A673 (cell line): Measurements from ENCODE around the gene CATSPERE. TPM values are rescaled to one million over a fixed set of nuclear protein-coding genes. Genes with fewer than 3 reads are reported as not detected.

ENCODE experiments used
- BruUV-seq: library from RNA; stranded (reverse); fragments of 400-500 nt; replicated peaks from 2 replicates; lab custom pipeline; 2021; lab: Mats Ljungman, UMichigan
- CTCF ChIA-PET: fragments of 300-600 bp; sonication (Branson Sonifier 250); formaldehyde crosslinking; loops from one replicate; lab custom pipeline; 2022; ENCODE audit warnings: antibody characterized with exemption; lab: Charles Lee
- POLR2A ChIA-PET: fragments of 300-600 bp; sonication (Branson Sonifier 250); formaldehyde crosslinking; loops from one replicate; lab custom pipeline; 2022; ENCODE audit warnings: antibody characterized with exemption; ENCODE audit not compliant: low non-redundant PET; lab: Charles Lee
- DNase-seq: peaks from one replicate; pipeline ENCODE4 v3.0.0-alpha.2; 2015; ENCODE audit warnings: low spot score
- H3K27ac ChIP-seq: fragments of 200-600 bp; sonication (generic); 2 replicates; pipeline ENCODE4 v1.5.1; 2016; ENCODE audit warnings: mixed run types, low read depth, mild to moderate bottlenecking, mixed read lengths, antibody characterized with exemption, low read length; ENCODE audit not compliant: poor library complexity, severe bottlenecking
- H3K27me3 ChIP-seq: fragments of 200-600 bp; sonication (generic); replicated peaks from 2 replicates; pipeline ENCODE4 v1.6.1; 2017; ENCODE audit warnings: mixed run types, low read depth, mild to moderate bottlenecking, mixed read lengths, antibody characterized with exemption, low read length; ENCODE audit not compliant: insufficient read depth, poor library complexity
- H3K36me3 ChIP-seq: fragments of 200-600 bp; sonication (generic); 2 replicates; pipeline ENCODE4 v1.6.1; 2016; ENCODE audit warnings: mixed run types, mild to moderate bottlenecking, mixed read lengths, antibody characterized with exemption, low read length; ENCODE audit not compliant: insufficient read depth, poor library complexity, severe bottlenecking
- H3K4me1 ChIP-seq: fragments of 200-600 bp; sonication (generic); 2 replicates; pipeline ENCODE4 v1.6.1; 2017; ENCODE audit warnings: mixed run types, mild to moderate bottlenecking, mixed read lengths, antibody characterized with exemption, low read length; ENCODE audit not compliant: insufficient read depth, poor library complexity, severe bottlenecking
- H3K4me3 ChIP-seq: fragments of 200-600 bp; sonication (generic); 2 replicates; pipeline ENCODE4 v1.5.1; 2016; ENCODE audit warnings: low read depth, mixed run types, mild to moderate bottlenecking, mixed read lengths, low read length; ENCODE audit not compliant: poor library complexity, severe bottlenecking
- H3K9me3 ChIP-seq: fragments of 200-600 bp; sonication (generic); 2 replicates; pipeline ENCODE4 v1.6.1; 2016; ENCODE audit warnings: mixed run types, low read depth, mild to moderate bottlenecking, mixed read lengths, antibody characterized with exemption, low read length; ENCODE audit not compliant: poor library complexity, severe bottlenecking
- EZH2 ChIP-seq: fragments of 200-600 bp; sonication (generic); IDR thresholded peaks from 2 replicates; pipeline ENCODE4 v1.6.1; 2017; ENCODE audit warnings: borderline replicate concordance, low read depth, mild to moderate bottlenecking, mixed read lengths, antibody characterized with exemption, low read length; ENCODE audit not compliant: poor library complexity, severe bottlenecking
- intact Hi-C: fragments of 100-400 bp; cut with micrococcal nuclease; formaldehyde crosslinking; loops from one replicate; pipeline ENCODE4 v1.10.0; 2022; ENCODE audit not compliant: unreplicated experiment
- total RNA-seq: library from RNA; stranded (reverse); gene quantifications from 2 replicates; pipeline ENCODE4 v1.2.3, GENCODE V29; 2021
- TF ChIP-seq, protein P1 (sequence below): fragments of 300-800, 200-600 bp; sonication (generic); conservative IDR thresholded peaks from 2 replicates; pipeline ENCODE4 v1.5.1; 2017; ENCODE audit warnings: low read depth, mild to moderate bottlenecking, antibody characterized with exemption, low read length, moderate library complexity, mixed read lengths

Gene CATSPERE
- total RNA-seq, 1 experiment from 2014 or later = 0.45 TPM

DNA sequence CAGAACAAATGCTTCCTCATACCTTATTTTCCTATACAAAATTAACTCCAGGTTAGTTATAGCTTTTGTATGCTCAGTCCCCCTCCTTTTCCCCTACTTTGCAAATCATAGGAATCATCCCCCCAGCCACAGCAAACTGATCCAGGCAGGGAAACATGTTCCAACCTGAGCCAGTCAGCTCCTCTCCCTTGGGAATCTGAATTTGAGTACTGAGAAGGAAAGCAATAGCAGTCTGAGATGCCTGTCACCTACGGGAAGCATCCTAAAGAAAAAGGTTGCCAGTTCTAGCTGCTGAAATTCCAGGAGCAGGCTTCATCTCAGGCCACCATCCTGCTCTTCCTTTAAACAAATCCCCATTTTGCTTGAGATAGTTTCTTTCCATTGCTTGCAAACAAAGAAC is 16.2 kb upstream of the CATSPERE start:
- Histone ChIP-seq H3K4me3 (no peak overlapping the region), H3K4me1 (peaks cover 43% of the 10 kb centered on the region), H3K9me3 (no peaks in the 10 kb centered on the region), H3K27ac (peak overlapping the region; percentile 57), H3K27me3 (no peaks in the 10 kb centered on the region), H3K36me3 (peaks cover 19% of the 10 kb centered on the region)
- ChIA-PET POLR2A (interaction anchor here (0.6 kb wide), 1 partner anchor 18 kb away, joined by 3 read pairs; no protein-coding TSS in a partner anchor), CTCF (no interaction called here)
- DNase-seq = no peak
- intact Hi-C loops = no loop called here
- TF ChIP-seq EZH2 = no peak
- TF ChIP-seq, protein P1, sequence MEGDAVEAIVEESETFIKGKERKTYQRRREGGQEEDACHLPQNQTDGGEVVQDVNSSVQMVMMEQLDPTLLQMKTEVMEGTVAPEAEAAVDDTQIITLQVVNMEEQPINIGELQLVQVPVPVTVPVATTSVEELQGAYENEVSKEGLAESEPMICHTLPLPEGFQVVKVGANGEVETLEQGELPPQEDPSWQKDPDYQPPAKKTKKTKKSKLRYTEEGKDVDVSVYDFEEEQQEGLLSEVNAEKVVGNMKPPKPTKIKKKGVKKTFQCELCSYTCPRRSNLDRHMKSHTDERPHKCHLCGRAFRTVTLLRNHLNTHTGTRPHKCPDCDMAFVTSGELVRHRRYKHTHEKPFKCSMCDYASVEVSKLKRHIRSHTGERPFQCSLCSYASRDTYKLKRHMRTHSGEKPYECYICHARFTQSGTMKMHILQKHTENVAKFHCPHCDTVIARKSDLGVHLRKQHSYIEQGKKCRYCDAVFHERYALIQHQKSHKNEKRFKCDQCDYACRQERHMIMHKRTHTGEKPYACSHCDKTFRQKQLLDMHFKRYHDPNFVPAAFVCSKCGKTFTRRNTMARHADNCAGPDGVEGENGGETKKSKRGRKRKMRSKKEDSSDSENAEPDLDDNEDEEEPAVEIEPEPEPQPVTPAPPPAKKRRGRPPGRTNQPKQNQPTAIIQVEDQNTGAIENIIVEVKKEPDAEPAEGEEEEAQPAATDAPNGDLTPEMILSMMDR = no peak
- BruUV-seq = no TSS peak

DNA sequence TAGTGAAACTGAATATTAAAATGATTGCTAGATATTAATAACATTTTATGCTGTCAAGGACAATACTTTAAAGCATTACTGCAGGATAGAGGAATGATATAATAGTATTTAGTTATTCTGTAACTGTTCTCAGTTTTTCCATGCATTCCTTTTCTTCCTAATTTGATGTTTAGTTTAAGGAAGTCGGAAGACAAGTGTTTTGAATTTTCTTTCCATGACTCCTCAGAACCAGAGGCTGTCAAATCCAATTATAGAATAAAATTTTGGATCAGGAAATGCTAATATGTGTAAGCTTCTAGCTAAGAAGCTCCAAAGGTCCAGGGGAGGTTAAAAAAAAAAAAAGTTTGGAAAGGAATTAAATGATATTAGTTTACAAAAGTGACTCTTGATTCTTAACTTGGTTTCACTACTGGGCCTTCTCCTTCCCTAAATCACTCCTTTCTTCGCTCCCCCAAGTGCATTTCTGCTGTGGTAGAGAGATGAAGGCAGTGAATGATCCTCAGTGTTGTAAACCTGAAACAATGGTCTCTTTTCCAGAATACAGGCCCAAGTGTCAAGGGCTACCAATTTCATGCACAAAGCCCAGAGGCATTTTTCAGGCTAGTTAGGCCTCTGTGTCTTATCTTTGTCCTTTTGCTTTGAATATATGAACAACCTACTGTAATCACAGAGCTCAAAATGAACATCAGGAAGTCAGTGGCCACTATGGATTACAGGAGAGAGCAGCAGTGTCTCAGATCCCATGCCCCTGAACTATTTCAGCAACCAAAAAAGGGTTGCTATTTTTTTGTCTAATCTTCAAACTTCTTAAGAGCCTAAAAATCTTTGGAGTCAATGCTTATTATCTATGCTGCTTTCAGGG is 15.5 kb upstream of the CATSPERE start:
- ChIA-PET POLR2A (no interaction called here), CTCF (no interaction called here)
- peaks cover 19% of the 10 kb centered on the region for H3K36me3 ChIP-seq
- TF ChIP-seq, protein P1 = no peak
- no peak for TF ChIP-seq EZH2
- no peaks in the 10 kb centered on the region for H3K27me3 ChIP-seq
- intact Hi-C loops = no loop called here
- peak overlapping the region; percentile 57 for H3K27ac ChIP-seq
- H3K9me3 ChIP-seq = no peaks in the 10 kb centered on the region
- peaks cover 48% of the 10 kb centered on the region for H3K4me1 ChIP-seq
- no TSS peak for BruUV-seq
- DNase-seq = no peak
- no peak overlapping the region for H3K4me3 ChIP-seq

DNA sequence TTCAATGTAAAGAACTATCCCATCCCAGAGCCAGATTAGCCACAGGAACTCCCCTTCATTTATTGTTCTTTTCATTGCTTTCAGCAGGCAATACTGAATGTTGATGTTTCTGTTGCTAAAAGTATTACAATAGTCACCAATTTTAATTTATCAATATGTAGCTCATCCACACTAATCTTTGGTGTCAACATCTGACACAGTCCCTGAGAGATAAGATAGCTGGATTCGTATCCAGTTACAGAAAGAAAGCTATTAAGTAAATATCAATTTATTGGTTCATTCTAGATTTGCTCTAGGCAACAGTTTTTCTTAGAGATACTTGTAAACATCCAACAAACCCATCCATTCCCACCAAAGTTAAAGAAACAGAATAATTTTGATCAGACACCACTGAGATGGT is 14.0 kb upstream of the CATSPERE start:
- TF ChIP-seq, protein P1 = no peak
- no peak for TF ChIP-seq EZH2
- no peaks in the 10 kb centered on the region for H3K9me3 ChIP-seq
- H3K4me1 ChIP-seq = peaks cover 48% of the 10 kb centered on the region
- ChIA-PET POLR2A (no interaction called here), CTCF (no interaction called here)
- intact Hi-C loops = no loop called here
- H3K27me3 ChIP-seq = no peaks in the 10 kb centered on the region
- DNase-seq = no peak
- H3K4me3 ChIP-seq = no peak overlapping the region
- no peak overlapping the region for H3K27ac ChIP-seq
- no TSS peak for BruUV-seq
- H3K36me3 ChIP-seq = peaks cover 19% of the 10 kb centered on the region
